NB4 (cell line): ENCODE measurements around the gene DOCK4.
A peak's percentile ranks its signal among the peaks of the same experiment; 100 is the strongest.

Source experiments
- DNase-seq: peaks from one replicate; pipeline ENCODE4 v3.0.0; 2010; ENCODE audit warnings: low read depth
- H3K4me3 ChIP-seq: one replicate; pipeline ENCODE4 v1.5.1; 2011; ENCODE audit warnings: mild to moderate bottlenecking, low read depth, low read length, moderate library complexity
- MYC ChIP-seq: IDR thresholded peaks from 2 replicates; pipeline ENCODE4 v1.6.1; 2011; ENCODE audit warnings: low read depth, low read length
- POLR2A ChIP-seq: IDR thresholded peaks from 2 replicates; pipeline ENCODE4 v1.6.1; 2011; ENCODE audit warnings: mild to moderate bottlenecking; ENCODE audit not compliant: insufficient read length; ENCODE audit errors: extremely low read depth
- TF ChIP-seq, protein P1 (sequence below): IDR thresholded peaks from one replicate; pipeline ENCODE4 v1.5.1; 2012; ENCODE audit warnings: low read depth, low read length
- TF ChIP-seq, protein P2 (sequence below): IDR thresholded peaks from 2 replicates; pipeline ENCODE4 v1.6.1; 2011; ENCODE audit warnings: low read depth, low read length

Gene DOCK4

DNA sequence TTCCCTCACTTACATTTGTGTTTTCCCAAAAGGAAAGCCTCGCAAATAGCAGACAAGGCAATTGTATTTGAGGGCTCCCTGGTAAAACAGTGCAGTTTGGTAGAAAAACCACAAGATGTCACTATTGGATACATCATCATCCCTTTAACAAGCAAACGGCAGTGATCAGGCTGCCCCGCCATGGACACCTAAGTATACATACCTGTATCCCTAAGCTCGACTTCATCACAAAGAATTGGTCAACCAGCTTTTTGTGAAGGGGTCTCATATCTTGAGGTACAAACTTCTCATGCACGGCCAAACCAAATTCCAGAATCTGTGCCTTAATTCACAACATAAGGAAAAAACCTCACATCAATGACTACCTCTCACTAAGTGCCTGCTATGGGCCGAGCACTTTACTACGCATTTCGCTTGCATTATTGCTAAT is 464.4 kb downstream of the DOCK4 start:
- TF ChIP-seq, protein P1, sequence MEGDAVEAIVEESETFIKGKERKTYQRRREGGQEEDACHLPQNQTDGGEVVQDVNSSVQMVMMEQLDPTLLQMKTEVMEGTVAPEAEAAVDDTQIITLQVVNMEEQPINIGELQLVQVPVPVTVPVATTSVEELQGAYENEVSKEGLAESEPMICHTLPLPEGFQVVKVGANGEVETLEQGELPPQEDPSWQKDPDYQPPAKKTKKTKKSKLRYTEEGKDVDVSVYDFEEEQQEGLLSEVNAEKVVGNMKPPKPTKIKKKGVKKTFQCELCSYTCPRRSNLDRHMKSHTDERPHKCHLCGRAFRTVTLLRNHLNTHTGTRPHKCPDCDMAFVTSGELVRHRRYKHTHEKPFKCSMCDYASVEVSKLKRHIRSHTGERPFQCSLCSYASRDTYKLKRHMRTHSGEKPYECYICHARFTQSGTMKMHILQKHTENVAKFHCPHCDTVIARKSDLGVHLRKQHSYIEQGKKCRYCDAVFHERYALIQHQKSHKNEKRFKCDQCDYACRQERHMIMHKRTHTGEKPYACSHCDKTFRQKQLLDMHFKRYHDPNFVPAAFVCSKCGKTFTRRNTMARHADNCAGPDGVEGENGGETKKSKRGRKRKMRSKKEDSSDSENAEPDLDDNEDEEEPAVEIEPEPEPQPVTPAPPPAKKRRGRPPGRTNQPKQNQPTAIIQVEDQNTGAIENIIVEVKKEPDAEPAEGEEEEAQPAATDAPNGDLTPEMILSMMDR: peak; percentile 65
- TF ChIP-seq POLR2A: no peak
- TF ChIP-seq, protein P2, sequence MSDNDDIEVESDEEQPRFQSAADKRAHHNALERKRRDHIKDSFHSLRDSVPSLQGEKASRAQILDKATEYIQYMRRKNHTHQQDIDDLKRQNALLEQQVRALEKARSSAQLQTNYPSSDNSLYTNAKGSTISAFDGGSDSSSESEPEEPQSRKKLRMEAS: no peak
- no peak for TF ChIP-seq MYC
- no peak overlapping the region for H3K4me3 ChIP-seq
- peak; percentile 79 for DNase-seq

DNA sequence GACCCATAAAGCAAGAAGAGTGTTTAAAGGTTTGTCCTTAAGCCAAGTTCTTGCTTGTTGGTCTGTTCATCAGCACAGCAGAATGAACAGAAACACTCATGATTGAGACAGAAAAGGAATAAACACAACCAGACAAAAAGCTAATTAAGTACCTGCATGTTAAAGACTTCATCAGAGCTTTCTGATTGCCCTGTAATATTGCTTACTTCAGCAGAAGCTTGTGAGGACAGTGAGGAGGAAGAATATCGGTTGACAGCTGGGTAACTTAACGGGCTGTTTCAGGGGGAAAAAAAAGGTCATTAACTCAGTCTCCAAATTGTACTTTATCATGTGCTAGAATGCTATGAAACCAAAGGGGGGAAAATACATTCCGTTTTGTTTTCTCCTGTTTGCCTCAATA is 465.3 kb downstream of the DOCK4 start:
- DNase-seq: no peak
- TF ChIP-seq, protein P2: no peak
- TF ChIP-seq MYC (no peak), POLR2A (no peak)
- TF ChIP-seq, protein P1: no peak

DNA sequence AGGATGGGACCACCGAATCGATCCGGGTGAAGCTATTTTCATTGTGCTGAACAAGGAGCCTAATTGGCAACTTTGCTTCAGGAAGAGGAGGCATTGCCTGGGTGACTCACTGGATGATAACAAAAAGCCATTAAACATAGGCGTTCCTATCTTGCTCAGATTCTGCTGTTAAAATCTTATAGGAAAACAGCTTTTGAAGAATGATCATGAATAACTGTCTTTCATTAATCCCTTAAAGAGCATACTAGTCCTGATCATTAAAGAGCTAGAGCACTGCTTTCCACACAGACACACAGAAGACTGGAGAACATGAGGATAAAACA is 469.7 kb downstream of the DOCK4 start:
- no peak for DNase-seq
- TF ChIP-seq, protein P1: no peak
- TF ChIP-seq, protein P2: no peak
- TF ChIP-seq MYC: no peak
- no peak for TF ChIP-seq POLR2A
- no peak overlapping the region for H3K4me3 ChIP-seq

More for the DNA sequence above, 465.3 kb downstream of the DOCK4 start:
- H3K4me3 ChIP-seq: no peak overlapping the region

DNA sequence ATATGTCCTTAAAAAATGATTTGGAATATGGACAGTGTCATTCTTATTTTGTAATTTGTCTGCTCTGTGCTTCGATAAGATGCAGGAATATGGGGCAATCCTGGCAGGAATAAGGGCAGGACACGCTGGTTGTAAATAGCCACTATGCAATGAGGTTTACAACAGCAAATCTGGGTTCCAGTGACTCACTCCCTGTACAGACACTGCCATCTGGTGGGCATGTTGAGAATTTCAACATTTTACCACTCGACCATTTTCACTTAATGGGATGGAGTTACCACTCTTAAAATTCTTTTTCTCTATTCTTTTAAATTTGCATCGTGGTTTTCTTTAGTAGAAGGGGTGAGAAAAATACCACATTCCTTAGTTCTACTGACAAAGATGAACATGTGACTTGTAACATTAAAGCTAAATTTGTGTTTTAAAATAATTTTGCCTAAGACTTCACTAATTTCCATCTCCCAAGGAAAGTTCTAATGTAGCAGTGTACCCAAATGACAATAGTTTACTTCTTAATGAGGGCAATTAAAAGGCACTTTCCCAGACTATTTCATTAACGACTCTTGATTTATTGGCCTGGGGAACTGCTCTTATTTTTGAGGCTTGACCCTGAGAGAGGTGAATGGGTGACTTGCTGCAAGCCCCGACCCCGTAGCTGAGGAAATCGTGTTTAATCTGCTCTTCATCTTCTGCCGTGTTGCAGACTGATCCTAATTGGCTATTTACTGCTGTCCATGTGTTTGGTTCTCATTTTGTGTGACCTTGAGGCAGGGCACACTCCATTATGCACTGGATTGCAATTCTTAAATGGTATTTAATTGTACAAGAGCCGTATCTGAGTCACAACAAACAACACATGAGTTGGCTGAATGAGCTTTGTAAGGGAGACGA is 470.3 kb downstream of the DOCK4 start:
- peak; percentile 74 for DNase-seq
- H3K4me3 ChIP-seq: no peak overlapping the region
- TF ChIP-seq, protein P2: no peak
- no peak for TF ChIP-seq MYC
- no peak for TF ChIP-seq POLR2A
- TF ChIP-seq, protein P1: peak; percentile 72

DNA sequence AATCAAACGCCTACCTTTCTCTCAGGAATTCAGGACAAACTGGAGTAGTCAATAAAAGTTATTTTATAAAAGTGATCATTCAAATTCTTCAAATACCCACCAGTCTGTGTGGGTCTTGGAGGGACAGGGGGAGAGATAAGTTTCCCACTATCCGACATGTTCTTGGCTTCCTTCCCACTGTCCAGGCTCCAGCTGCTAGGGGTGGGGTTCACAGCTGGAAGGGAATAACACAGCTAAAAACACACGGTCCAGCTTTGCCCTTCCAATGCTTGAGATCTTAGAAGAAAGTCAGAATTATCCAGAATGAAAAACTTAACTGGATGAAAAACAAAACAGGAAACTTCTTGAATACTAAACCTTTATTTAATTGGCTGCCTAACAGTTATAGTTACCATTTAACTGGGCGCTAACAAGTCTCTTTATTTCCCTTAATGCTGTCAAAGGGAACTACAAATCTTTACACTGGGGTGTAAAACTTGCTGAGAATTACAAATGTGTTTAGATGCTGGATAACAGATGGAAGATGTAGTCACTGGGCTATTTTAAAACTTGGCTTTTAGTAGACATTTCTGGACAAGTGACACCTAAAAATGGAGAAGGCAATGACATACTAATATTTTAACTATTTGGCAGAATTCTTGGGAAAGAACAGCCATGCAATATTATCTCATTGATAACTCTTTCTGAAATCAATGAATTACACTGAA is 471.1 kb downstream of the DOCK4 start:
- TF ChIP-seq MYC (no peak), POLR2A (no peak)
- TF ChIP-seq, protein P2: no peak
- TF ChIP-seq, protein P1: no peak
- DNase-seq: no peak
- H3K4me3 ChIP-seq: no peak overlapping the region
